ENCODE results near the gene EIF2B4.
"Not testable (repeated sequence)": the region's sequence is repeated elsewhere in the genome, so short reads cannot be mapped to it uniquely, and the experiment has no call there.

EIF2B4 gene

DNA sequence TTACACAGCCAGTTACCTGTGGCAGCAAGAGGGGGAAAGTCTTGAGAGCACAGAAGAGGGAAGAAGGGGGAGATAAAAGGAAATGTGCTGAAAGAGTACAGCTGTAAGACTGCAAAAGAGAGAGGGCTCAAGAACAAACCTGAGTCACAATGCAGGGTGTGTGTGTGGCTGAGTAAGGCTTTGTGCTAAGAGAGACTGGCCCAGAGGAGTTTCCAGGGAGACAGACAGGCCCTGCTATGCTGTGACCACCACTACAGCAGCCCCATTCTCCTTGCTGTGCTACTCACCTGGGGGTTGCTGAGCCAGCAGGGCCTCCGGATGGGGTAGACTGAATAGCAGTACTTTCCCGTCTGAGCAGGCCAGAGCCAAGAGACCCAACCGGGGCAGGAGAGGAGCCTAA, 34.8 kb downstream of the EIF2B4 start:
- no peak for DNase-seq

DNA sequence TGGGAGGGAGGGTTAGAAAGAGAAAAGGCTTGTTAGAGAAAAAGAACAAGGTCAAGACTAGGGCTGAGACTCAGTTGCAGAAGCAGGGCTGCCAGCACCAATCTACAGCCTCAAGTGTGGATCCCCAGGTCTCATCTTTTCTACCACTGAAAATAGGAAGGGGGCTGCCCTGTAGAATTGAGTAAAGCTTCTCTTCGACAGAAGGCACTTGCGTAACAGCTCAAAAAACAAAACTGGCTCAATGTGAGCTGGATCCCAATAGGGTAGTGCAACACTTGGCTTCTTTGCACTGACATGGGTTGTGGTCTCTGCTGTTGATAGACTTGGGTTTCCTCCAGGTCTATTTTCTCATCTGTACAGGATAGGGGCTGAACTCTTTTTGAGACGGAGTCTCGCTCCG, 45.4 kb downstream of the EIF2B4 start:
- no peak for DNase-seq

DNA sequence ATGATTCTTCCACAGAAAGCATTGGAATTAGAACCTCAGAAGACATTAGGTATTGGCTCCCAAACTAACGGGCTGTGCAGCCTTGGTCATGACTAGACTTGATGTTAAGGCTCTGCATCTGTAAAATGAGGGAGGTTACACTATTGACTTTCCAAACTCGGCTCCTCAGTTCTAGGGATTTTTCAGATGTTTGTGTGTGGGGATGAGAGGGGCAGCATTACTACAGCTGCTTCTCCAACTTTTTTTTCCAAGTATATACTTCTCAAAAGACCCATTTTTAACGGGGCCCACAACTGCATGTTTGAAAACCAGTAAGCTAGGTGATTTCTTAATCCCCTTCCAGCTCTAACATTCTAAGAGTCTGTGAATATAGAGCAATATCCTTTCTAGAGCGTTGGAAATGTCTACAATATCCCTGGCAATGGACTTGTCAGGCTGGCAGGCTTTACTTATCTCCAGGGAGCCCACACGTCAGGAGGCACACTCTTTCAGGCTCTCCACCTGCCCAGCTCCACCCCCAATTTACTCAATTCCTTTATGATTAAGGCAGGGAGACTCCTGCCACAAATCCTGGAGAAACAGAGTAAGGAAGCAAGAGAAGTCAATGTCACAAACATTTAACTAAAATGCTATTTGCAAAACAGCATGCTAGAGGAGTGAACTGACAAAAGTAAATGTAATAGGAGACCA, 46.4 kb downstream of the EIF2B4 start:
- no peak for DNase-seq

DNA sequence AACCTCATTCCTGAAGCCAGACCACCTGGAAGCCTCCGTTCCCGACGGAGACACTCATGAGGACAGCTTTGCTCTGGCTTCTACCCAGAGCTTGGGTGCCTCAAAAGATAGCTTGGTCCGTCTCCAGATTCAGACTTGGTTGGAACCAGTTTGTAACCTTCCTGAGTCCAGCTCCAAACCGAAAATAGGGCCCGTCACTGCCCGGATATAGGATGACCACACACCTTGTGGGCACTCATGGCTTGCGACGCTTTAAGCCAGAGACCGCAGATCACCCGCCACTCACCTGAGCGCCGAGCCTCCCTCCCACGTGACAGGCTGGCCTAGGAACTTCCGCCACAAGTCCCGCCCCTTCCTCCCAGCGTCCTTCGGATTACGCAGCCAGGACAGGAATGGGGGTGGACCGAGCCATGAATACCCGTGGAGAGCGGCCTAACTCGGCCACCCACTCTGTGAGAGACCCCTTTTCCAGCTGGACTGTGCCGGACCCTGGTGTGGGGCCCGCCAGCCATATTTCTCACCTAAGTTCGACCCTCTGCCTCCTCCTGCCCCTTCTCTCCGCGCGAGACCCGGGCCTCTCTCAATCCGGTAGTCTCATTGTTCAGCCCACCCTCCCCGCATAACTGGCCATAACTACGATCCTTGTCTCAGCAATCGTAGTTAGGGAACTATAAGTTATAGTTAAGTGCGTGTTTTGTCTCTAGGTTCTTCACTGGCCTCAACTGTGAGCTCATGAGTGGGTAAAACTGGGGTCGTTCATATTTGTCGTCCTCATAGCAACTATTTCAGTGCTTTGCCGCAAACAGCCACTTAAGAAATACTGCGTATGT, 47.2 kb downstream of the EIF2B4 start, which contains the start of gene MPV17:
MPV17 (minus strand) TSS at position 332 of the 830 bp plus-strand sequence. CDS start 580 bp downstream, outside the sequence.
- no peak for DNase-seq

DNA sequence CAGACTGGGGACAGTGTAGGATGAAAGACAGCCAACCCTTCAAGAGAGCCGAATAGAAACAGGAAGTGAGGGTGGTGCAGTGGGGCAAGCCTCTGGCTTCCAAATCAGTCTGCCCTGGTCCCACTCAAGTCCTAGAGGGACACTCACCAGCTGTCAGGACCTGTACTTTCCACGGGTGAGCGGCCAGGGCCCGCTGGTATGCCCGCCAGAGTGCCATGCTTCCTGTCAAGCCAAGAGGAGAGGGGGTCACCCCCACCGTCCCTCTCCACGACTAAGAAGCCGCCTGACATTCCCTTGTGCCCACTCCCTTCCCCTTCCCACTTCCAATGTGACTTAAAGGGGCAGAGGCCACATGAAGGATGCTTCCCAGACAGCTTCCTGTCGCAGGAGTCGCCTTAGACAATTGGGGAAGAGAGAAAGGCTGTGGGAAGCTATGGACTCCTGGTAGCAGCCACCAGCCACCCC, 47.8 kb downstream of the EIF2B4 start:
- DNase-seq, result no peak

DNA sequence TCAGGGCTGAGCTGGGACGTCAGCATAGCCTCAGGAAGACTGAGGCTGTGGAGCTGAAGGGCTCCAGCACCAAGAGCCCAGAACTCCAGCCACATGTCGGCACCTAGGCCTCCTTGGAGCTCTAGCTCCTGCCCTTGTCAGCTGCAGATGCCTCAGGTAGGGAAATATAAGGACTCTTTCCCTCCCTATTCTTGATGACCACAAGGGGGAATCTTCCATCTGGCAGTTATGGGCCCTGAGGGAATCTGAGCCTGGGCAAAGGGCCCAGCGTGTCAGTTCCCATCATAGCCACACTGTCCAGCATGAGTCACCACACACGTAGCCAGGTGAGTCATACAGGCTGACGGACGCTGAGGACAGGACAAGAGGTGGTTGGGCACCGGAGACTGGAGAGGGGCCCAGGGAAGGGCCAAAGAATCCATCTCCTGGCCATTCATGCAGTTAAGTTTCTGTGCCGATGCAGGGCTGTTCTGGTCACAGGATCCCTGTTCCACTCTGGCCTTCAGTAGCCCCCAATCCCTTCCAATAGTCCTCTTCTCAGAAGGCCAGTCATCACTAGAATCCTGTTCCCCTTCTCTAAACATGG, 49.1 kb downstream of the EIF2B4 start:
- DNase-seq, result no peak

DNA sequence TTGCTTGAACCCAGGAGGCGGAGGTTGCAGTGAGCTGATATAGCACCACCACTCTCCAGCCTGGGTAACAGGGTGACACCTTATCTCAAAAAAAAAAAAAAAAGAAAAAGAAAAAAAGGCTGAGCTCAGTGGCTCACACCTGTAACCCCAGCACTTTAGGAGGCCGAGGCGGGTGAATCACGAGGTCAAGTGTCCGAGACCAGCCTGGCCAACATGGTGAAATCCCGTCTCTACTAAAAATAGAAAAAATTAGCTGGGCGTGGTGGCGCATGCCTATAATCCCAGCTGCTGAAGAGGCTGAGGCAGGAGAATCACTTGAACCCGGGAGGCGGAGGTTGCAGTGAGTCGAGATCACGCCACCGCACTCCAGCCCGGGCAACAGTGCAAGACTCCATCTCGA, 50.3 kb downstream of the EIF2B4 start:
- DNase-seq, result not testable (repeated sequence)

DNA sequence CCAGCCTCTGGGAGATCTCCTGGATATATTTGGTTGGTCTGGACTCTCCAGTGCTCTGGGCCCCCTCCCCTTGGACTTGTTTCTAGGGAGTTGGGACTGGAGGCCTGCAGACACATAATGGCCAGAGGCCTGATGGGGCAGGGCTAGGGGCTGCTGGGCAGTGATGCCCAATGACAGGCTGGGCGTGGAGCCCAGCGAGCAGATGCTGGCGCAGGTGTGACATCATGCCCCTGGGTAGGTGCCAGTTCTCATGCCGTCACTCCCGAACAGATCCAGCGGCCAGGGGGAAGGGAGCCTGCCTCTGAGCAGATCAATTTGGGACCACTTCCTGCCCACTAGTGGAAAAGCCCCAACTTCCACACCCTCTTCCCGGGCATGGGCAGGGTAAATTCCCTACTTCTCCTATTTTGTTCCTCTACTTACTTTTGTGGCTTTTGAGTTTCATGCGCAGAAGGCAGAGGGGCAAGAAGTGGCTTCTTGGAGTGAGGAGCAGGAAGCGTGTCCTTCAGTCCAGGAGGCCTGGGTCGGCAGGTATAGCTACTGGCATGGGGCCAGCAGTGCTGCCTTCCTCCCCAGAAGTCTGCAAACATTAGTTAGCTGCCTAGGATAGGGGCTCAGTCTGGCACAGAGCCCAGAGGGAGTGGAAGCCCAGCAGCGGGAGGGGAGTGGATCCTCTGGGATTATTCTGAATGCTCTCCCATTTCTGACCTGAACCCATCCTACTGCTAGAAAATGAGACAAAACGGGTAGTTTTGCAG, 53.3 kb downstream of the EIF2B4 start:
- DNase-seq, result no peak

DNA sequence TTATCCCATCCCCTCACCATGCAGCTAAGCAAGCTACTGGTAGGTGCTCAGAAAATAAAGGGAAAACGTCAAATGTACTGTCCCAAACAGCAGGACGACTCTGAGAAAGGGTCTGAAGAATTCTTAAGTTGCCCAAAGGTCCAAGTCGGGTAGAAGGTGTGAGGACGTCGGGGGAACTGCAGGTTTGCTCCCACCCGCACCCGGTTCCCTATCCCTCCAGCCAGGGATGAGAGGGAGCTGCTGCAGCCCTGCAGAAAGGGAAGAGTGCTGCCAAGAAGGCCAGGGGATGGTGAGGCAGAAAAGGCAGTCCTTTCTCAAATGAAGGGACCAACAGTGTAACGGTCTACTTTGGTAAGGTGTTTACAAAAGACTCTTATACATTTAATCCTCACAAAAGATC, 55.0 kb downstream of the EIF2B4 start:
- DNase-seq, result no peak

DNA sequence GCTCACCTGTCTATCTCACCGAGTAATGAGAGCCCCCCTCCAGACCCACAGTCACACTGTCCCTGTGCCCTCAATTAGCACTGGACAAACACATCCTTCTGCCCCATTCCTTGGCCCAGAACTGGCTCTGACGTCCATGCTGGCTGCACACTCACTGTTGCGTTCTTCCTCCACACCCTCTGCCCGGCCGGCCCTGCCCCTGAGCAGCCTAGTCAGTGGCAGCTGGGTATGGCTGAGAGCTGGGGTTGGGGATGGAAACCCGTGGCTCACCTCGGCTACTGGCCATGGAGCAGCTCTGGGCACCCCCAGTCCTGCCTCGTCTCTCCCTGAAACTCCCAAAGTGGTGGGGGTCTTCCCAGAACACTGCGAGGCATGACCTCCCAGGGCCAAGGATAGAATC, 55.4 kb downstream of the EIF2B4 start:
- DNase-seq, result no peak
